ENCODE results near the gene TMEM250. TPM values are rescaled to one million over a fixed set of nuclear protein-coding genes. Genes with fewer than 3 reads are reported as not detected.

TMEM250 gene
- total and polyA plus RNA-seq, 9 of the 15 experiments (the other 6 are each of a cell fraction or from before 2014, with no cell fraction given), result 0.32 to 44.6 (median 12.2) TPM

DNA sequence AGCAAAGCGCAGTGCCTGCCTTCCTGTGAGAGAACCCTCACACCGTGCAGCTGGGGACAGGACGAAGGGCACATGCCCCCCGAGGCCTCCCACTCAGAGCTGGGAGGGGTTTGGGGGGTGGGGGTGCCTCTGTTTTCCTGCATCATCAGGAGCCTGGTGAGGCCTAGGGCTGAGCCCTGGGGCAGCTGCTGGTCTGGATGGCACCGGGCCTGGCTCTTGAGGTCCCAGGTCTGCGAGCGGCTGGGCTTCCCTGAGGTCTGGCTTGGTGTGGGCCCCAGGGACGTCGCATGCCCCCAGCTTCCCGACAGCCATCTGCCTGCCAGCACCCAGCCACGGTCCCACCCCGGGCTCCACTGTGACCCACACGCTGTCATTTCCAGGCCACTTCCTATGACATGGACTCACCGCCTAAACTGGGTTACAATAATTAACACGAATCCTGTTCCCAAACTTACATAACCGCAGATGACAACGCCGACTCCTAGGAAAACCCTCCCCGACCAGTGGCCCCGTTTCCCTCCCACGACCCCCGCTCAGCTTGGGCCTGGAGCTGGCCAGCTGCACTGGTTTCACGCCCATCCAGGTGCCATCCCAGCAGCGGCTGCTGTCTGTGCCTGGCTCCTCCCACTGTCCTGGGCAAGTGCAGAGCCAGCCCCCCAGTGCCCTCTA, 32.3 kb downstream of the TMEM250 start:
- DNase-seq (ENCODE audit: extremely low read depth in 1 of 4, low spot score in 3 of 4), result peak in 1 of 4 experiments; percentile 10
- Histone ChIP-seq H3K9me1 (ENCODE audit: control insufficient read depth, insufficient read depth, low read length) (peaks cover 5% of the 10 kb centered on the region), H2AFZ (ENCODE audit: low read depth, low read length) (no peak overlapping the region), H3K27me3 (ENCODE audit: control insufficient read depth in 2 of 2, insufficient read depth in 2 of 2, low read length in 2 of 2) (no peaks in the 10 kb centered on the region), H3K79me2 (ENCODE audit: control insufficient read depth, insufficient read depth, low read length) (peaks cover 97% of the 10 kb centered on the region), H3K4me2 (ENCODE audit: insufficient read depth, low read length) (no peak overlapping the region), H3K9ac (ENCODE audit: insufficient read depth in 1 of 2, low read depth in 2 of 2, low read length in 2 of 2) (peak overlapping the region in 1 of 2 experiments; percentile 19; a peak in 1 of 4 replicates), H3K36me3 (ENCODE audit: control insufficient read depth, insufficient read depth, low read length) (peaks cover 44% of the 10 kb centered on the region; the same call in 1 of the 3 replicates), H4K20me1 (replicated peaks; ENCODE audit: control insufficient read depth, insufficient read depth, low read length) (peaks cover 55% of the 10 kb centered on the region), H3K4me3 (no peak overlapping the region), H3K4me1 (replicated peaks in 1 of 2; ENCODE audit: control insufficient read depth in 2 of 2, insufficient read depth in 2 of 2, low read length in 2 of 2) (peaks cover 2 to 85% of the 10 kb centered on the region in 2 experiments; a peak in 3 of 5 replicates), H3K27ac (ENCODE audit: extremely low read depth, low read depth, low read length) (no peak overlapping the region), H3K9me3 (replicated peaks; ENCODE audit: control insufficient read depth, insufficient read depth, low read depth, low read length) (no peaks in the 10 kb centered on the region)
- ChIA-PET POLR2A (interaction anchor here (0.6 to 1.0 kb wide), 2 partner anchors 8 to 10 kb away, joined by 3 to 4 read pairs; no protein-coding TSS in a partner anchor), CTCF (ENCODE audit: low intra/inter-chr PET ratio) (no interaction called here)
- TF ChIP-seq POLR2G (IDR thresholded peaks at IDR 0.05; ENCODE audit: low read depth, low read length), result peak; percentile 51; the same call in 1 of the 2 replicates
- TF ChIP-seq ZNF23 (CRISPR knock-in tag; IDR thresholded peaks at IDR 0.05), result no peak
- WGBS (ENCODE audit: insufficient coverage, low coverage, missing lambda C conversion rate), result 88% methylated on average over 15 of the region's 24 CpGs
- ATAC-seq, result no peak
- intact Hi-C loops (cut with micrococcal nuclease) (no loop called here), in situ Hi-C loops (cut with MboI) (no loop called here)
- no peak for FAIRE-seq
- BruUV-seq (replicated peaks), result no TSS peak

GRCh38 chr9:136085815-136086212, 32.9 kb downstream of the TMEM250 start:
- Histone ChIP-seq H3K27ac (ENCODE audit: extremely low read depth, low read depth, low read length) (no peak overlapping the region), H3K79me2 (ENCODE audit: control insufficient read depth, insufficient read depth, low read length) (peaks cover 97% of the 10 kb centered on the region), H2AFZ (ENCODE audit: low read depth, low read length) (no peak overlapping the region), H3K9me3 (replicated peaks; ENCODE audit: control insufficient read depth, insufficient read depth, low read depth, low read length) (no peaks in the 10 kb centered on the region), H3K4me3 (no peak overlapping the region), H3K4me2 (ENCODE audit: insufficient read depth, low read length) (no peak overlapping the region), H4K20me1 (replicated peaks; ENCODE audit: control insufficient read depth, insufficient read depth, low read length) (peaks cover 57% of the 10 kb centered on the region), H3K4me1 (replicated peaks in 1 of 2; ENCODE audit: control insufficient read depth in 2 of 2, insufficient read depth in 2 of 2, low read length in 2 of 2) (peaks cover 2 to 85% of the 10 kb centered on the region in 2 experiments; a peak in 3 of 5 replicates), H3K9ac (ENCODE audit: insufficient read depth in 1 of 2, low read depth in 2 of 2, low read length in 2 of 2) (peak overlapping the region in 1 of 2 experiments; percentile 11; a peak in 1 of 4 replicates), H3K27me3 (ENCODE audit: control insufficient read depth in 2 of 2, insufficient read depth in 2 of 2, low read length in 2 of 2) (no peaks in the 10 kb centered on the region), H3K9me1 (ENCODE audit: control insufficient read depth, insufficient read depth, low read length) (peaks cover 5% of the 10 kb centered on the region), H3K36me3 (ENCODE audit: control insufficient read depth, insufficient read depth, low read length) (peaks cover 44% of the 10 kb centered on the region; the same call in 1 of the 3 replicates)
- POLR2A ChIA-PET, result no interaction called here
- intact Hi-C loops (cut with micrococcal nuclease), result no loop called here
- in situ Hi-C loops (cut with MboI), result no loop called here
- CTCF ChIA-PET (ENCODE audit: low intra/inter-chr PET ratio), result no interaction called here
- 0 out of 2 replicates have a peak, but pooled peaks have one; percentile 16 for TF ChIP-seq POLR2G (IDR thresholded peaks at IDR 0.05; ENCODE audit: low read depth, low read length)
- TF ChIP-seq GTF2A2 (tag; IDR thresholded peaks at IDR 0.05), result no peak
- TF ChIP-seq ZC3H4 (CRISPR knock-in tag; IDR thresholded peaks at IDR 0.05; ENCODE audit: borderline replicate concordance), result no peak
- TF ChIP-seq PCBP1 (IDR thresholded peaks at IDR 0.05; ENCODE audit: low read depth, low read length, poor library complexity, severe bottlenecking), result no peak
- no peak for TF ChIP-seq POLR3G (IDR thresholded peaks at IDR 0.05; ENCODE audit: extremely low read depth, insufficient read length, insufficient replicate concordance)
- no peak for TF ChIP-seq BHLHE40 (IDR thresholded peaks at IDR 0.05; ENCODE audit: low read length)
- TF ChIP-seq KDM5B (IDR thresholded peaks at IDR 0.05; ENCODE audit: insufficient replicate concordance, low read depth, low read length), result no peak
- peak; percentile 47; the same call in 1 of the 2 replicates for TF ChIP-seq HNRNPL (IDR thresholded peaks at IDR 0.05; ENCODE audit: low read depth, low read length)
- no peak for ATAC-seq
- no peak for DNase-seq (ENCODE audit: extremely low read depth in 1 of 4, low spot score in 3 of 4)
- BruUV-seq (replicated peaks), result no TSS peak
- 92% methylated on average over 7 of the region's 16 CpGs for WGBS (ENCODE audit: insufficient coverage, low coverage, missing lambda C conversion rate)
- FAIRE-seq, result no peak
